Karpas-422 (cell line): ENCODE data around the gene ATRNL1. TPM values are rescaled to one million over a fixed set of nuclear protein-coding genes. Genes with fewer than 3 reads are reported as not detected.

Source experiments
- DNase-seq: peaks from one replicate; pipeline ENCODE4 v3.0.0-alpha.2; 2015
- H2AFZ ChIP-seq: fragments of 200-600 bp; sonication (generic); 2 replicates; pipeline ENCODE4 v1.6.1; 2014; ENCODE audit warnings: antibody characterized with exemption, low read length, mixed read lengths
- H3K27ac ChIP-seq: fragments of 200-600 bp; sonication (generic); 2 replicates; pipeline ENCODE4 v1.5.1; 2014; ENCODE audit warnings: mild to moderate bottlenecking, low read length, moderate library complexity
- H3K27me3 ChIP-seq: fragments of 200-600 bp; sonication (generic); 2 replicates; pipeline ENCODE4 v1.6.1; 2014; ENCODE audit warnings: low read length, mixed read lengths
- H3K36me3 ChIP-seq: fragments of 200-600 bp; sonication (generic); 2 replicates; pipeline ENCODE4 v1.6.1; 2014; ENCODE audit warnings: low read length, mixed read lengths; ENCODE audit not compliant: insufficient read depth
- H3K4me1 ChIP-seq: fragments of 200-600 bp; sonication (generic); 2 replicates; pipeline ENCODE4 v1.6.1; 2014; ENCODE audit warnings: mild to moderate bottlenecking, low read length, mixed read lengths
- H3K4me2 ChIP-seq: fragments of 200-600 bp; sonication (generic); 2 replicates; pipeline ENCODE4 v1.6.1; 2014; ENCODE audit warnings: low read length, low read depth, mild to moderate bottlenecking; ENCODE audit not compliant: poor library complexity, severe bottlenecking
- H3K4me3 ChIP-seq: fragments of 200-600 bp; sonication (generic); 2 replicates; pipeline ENCODE4 v1.5.1; 2014; ENCODE audit warnings: mild to moderate bottlenecking, antibody characterized with exemption, low read length, mixed read lengths
- H3K79me2 ChIP-seq: fragments of 200-600 bp; sonication (generic); 2 replicates; pipeline ENCODE4 v1.6.1; 2014; ENCODE audit warnings: mild to moderate bottlenecking, low read length, mixed read lengths
- H3K9ac ChIP-seq: fragments of 200-600 bp; sonication (generic); 2 replicates; pipeline ENCODE4 v1.6.0; 2014; ENCODE audit warnings: low read length
- H3K9me2 ChIP-seq: fragments of 200-600 bp; sonication (generic), shearing (Covaris generic); replicated peaks from 2 replicates; pipeline ENCODE4 v1.6.0; 2014; ENCODE audit warnings: mild to moderate bottlenecking, low read length, moderate library complexity; ENCODE audit not compliant: insufficient read depth
- H3K9me3 ChIP-seq: fragments of 300-700, 200-600 bp; sonication (generic); 2 replicates; pipeline ENCODE4 v1.6.1; 2014; ENCODE audit warnings: low read length, mixed read lengths
- H4K20me1 ChIP-seq: fragments of 200-600 bp; sonication (generic); 2 replicates; pipeline ENCODE4 v1.6.1; 2014; ENCODE audit warnings: mild to moderate bottlenecking, antibody characterized with exemption, low read length, low read depth; ENCODE audit not compliant: insufficient read depth
- total RNA-seq: library from RNA; depleted of rRNA; stranded (reverse); fragments of >200 nt; shearing (Covaris generic); gene quantifications from 2 replicates; pipeline ENCODE4 v1.2.3, GENCODE V29; 2014; ENCODE audit warnings: low replicate concordance

The ATRNL1 gene
- total RNA-seq, 1 experiment from 2014 or later: not detected

GRCh38 chr10:115915429-115915828, 822.3 kb downstream of the ATRNL1 start:
- no peaks in the 10 kb centered on the region for H3K9me3 ChIP-seq
- no peaks in the 10 kb centered on the region for H3K9me2 ChIP-seq
- H3K36me3 ChIP-seq: no peaks in the 10 kb centered on the region
- no peaks in the 10 kb centered on the region for H3K79me2 ChIP-seq
- H3K4me3 ChIP-seq: no peak overlapping the region
- H3K27me3 ChIP-seq: no peaks in the 10 kb centered on the region
- H4K20me1 ChIP-seq: no peaks in the 10 kb centered on the region
- no peak overlapping the region for H3K9ac ChIP-seq
- no peak overlapping the region for H3K4me2 ChIP-seq
- H2AFZ ChIP-seq: no peak overlapping the region
- no peak overlapping the region for H3K27ac ChIP-seq
- no peak for DNase-seq
- H3K4me1 ChIP-seq: no peaks in the 10 kb centered on the region

- H3K4me3 ChIP-seq: no peak overlapping the region
- H4K20me1 ChIP-seq: no peaks in the 10 kb centered on the region
- H3K27ac ChIP-seq: no peak overlapping the region
- no peak for DNase-seq
- H3K9me2 ChIP-seq: no peaks in the 10 kb centered on the region
- no peak overlapping the region for H3K9ac ChIP-seq
- no peaks in the 10 kb centered on the region for H3K36me3 ChIP-seq
- no peak overlapping the region for H3K4me2 ChIP-seq
- H3K79me2 ChIP-seq: no peaks in the 10 kb centered on the region
- no peaks in the 10 kb centered on the region for H3K4me1 ChIP-seq
- H2AFZ ChIP-seq: no peak overlapping the region
- no peaks in the 10 kb centered on the region for H3K27me3 ChIP-seq
- no peaks in the 10 kb centered on the region for H3K9me3 ChIP-seq
Observed at GRCh38 chr10:115918812-115919211, 825.6 kb downstream of the ATRNL1 start.

- Histone ChIP-seq H3K9me2 (no peaks in the 10 kb centered on the region), H3K27me3 (no peaks in the 10 kb centered on the region), H3K4me1 (no peaks in the 10 kb centered on the region), H3K4me2 (no peak overlapping the region), H3K4me3 (no peak overlapping the region), H3K27ac (no peak overlapping the region), H3K9me3 (no peaks in the 10 kb centered on the region), H2AFZ (no peak overlapping the region), H3K9ac (no peak overlapping the region), H3K36me3 (no peaks in the 10 kb centered on the region), H3K79me2 (no peaks in the 10 kb centered on the region), H4K20me1 (no peaks in the 10 kb centered on the region)
- no peak for DNase-seq
Observed at GRCh38 chr10:115921795-115922194, 828.6 kb downstream of the ATRNL1 start.

- Histone ChIP-seq H3K9me2 (no peaks in the 10 kb centered on the region), H3K27ac (no peak overlapping the region), H3K4me2 (no peak overlapping the region), H3K79me2 (no peaks in the 10 kb centered on the region), H2AFZ (no peak overlapping the region), H3K27me3 (no peaks in the 10 kb centered on the region), H3K9ac (no peak overlapping the region), H4K20me1 (no peaks in the 10 kb centered on the region), H3K4me3 (no peak overlapping the region), H3K4me1 (no peaks in the 10 kb centered on the region), H3K36me3 (no peaks in the 10 kb centered on the region), H3K9me3 (no peaks in the 10 kb centered on the region)
- no peak for DNase-seq
Observed at GRCh38 chr10:115931309-115931708, 838.1 kb downstream of the ATRNL1 start.

GRCh38 chr10:115932099-115932498, 838.9 kb downstream of the ATRNL1 start:
- no peaks in the 10 kb centered on the region for H4K20me1 ChIP-seq
- H3K4me3 ChIP-seq: no peak overlapping the region
- H3K4me1 ChIP-seq: no peaks in the 10 kb centered on the region
- H2AFZ ChIP-seq: no peak overlapping the region
- no peaks in the 10 kb centered on the region for H3K9me3 ChIP-seq
- no peak overlapping the region for H3K9ac ChIP-seq
- DNase-seq: no peak
- no peaks in the 10 kb centered on the region for H3K9me2 ChIP-seq
- no peaks in the 10 kb centered on the region for H3K79me2 ChIP-seq
- no peak overlapping the region for H3K27ac ChIP-seq
- H3K4me2 ChIP-seq: no peak overlapping the region
- no peaks in the 10 kb centered on the region for H3K27me3 ChIP-seq
- H3K36me3 ChIP-seq: no peaks in the 10 kb centered on the region

GRCh38 chr10:115933098-115933497, 839.9 kb downstream of the ATRNL1 start:
- no peaks in the 10 kb centered on the region for H3K27me3 ChIP-seq
- H3K9me2 ChIP-seq: no peaks in the 10 kb centered on the region
- no peaks in the 10 kb centered on the region for H3K36me3 ChIP-seq
- no peak overlapping the region for H3K27ac ChIP-seq
- no peak overlapping the region for H3K4me3 ChIP-seq
- no peaks in the 10 kb centered on the region for H3K9me3 ChIP-seq
- no peaks in the 10 kb centered on the region for H3K4me1 ChIP-seq
- DNase-seq: no peak
- H3K9ac ChIP-seq: no peak overlapping the region
- H2AFZ ChIP-seq: no peak overlapping the region
- no peaks in the 10 kb centered on the region for H3K79me2 ChIP-seq
- H4K20me1 ChIP-seq: no peaks in the 10 kb centered on the region
- no peak overlapping the region for H3K4me2 ChIP-seq

GRCh38 chr10:115935731-115936130, 842.6 kb downstream of the ATRNL1 start:
- no peak overlapping the region for H2AFZ ChIP-seq
- no peaks in the 10 kb centered on the region for H3K36me3 ChIP-seq
- H3K4me1 ChIP-seq: no peaks in the 10 kb centered on the region
- H3K9ac ChIP-seq: no peak overlapping the region
- no peaks in the 10 kb centered on the region for H3K9me2 ChIP-seq
- no peak for DNase-seq
- H4K20me1 ChIP-seq: no peaks in the 10 kb centered on the region
- no peak overlapping the region for H3K4me3 ChIP-seq
- no peaks in the 10 kb centered on the region for H3K79me2 ChIP-seq
- no peak overlapping the region for H3K4me2 ChIP-seq
- no peaks in the 10 kb centered on the region for H3K27me3 ChIP-seq
- H3K27ac ChIP-seq: no peak overlapping the region
- H3K9me3 ChIP-seq: no peaks in the 10 kb centered on the region

GRCh38 chr10:115936926-115937767, 844.0 kb downstream of the ATRNL1 start:
- Histone ChIP-seq H3K27ac (no peak overlapping the region), H2AFZ (no peak overlapping the region), H3K9ac (no peak overlapping the region), H3K9me2 (no peaks in the 10 kb centered on the region), H3K27me3 (no peaks in the 10 kb centered on the region), H3K36me3 (no peaks in the 10 kb centered on the region), H3K4me2 (no peak overlapping the region), H3K79me2 (no peaks in the 10 kb centered on the region), H3K4me1 (no peaks in the 10 kb centered on the region), H3K4me3 (no peak overlapping the region), H3K9me3 (no peaks in the 10 kb centered on the region), H4K20me1 (no peaks in the 10 kb centered on the region)
- no peak for DNase-seq
